NCI-H226 (cell line): ENCODE data around the gene SYK.

ENCODE experiments used
- DNase-seq: peaks from one replicate; pipeline ENCODE4 v3.0.0-alpha.2; 2015

Gene SYK

DNA sequence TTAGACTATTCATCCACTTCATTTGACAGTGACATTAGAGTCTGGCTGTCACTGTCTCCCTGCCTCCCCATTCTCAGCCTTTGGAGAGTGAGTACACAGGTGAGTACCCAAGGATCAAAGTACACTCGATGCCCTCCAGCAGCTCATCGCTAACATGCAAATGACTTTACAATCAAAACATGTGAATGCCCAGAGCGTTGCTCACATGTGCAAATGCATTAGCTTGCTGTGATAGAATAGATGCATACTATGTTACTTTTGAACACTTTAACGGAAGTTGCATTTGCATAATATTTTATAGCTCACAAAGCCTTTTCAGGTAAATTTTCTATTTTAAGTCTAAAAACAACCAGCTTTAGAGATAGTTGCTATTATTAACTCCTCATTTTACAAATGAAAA lies 107.6 kb downstream of the SYK start:
- no peak for DNase-seq

DNA sequence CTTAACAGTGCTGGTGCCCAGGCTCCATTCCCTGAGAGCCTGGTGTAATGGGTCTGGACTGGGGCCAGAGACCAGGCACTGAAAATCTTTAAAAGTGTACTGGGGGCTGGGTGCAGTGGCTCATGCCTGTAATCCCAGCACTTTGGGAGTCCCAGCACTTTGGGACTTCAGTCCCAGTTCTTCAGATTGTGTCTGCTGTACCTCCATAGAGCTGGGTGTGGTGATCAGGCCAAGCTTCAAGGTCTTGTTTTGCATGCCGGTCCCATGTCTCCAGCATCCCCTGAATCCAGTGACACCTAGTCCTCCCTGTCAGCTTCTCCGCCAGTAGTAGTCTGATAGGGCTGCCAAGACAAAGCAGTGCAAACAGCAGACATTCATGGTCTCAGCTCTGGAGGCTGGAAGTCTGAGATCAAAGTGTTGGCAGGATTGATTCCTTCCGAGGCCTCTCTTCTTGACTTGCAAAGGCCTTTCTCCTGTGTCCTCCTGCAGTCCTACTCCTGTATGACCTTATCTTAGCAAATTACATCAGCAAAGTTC lies 108.2 kb downstream of the SYK start:
- DNase-seq, result no peak

DNA sequence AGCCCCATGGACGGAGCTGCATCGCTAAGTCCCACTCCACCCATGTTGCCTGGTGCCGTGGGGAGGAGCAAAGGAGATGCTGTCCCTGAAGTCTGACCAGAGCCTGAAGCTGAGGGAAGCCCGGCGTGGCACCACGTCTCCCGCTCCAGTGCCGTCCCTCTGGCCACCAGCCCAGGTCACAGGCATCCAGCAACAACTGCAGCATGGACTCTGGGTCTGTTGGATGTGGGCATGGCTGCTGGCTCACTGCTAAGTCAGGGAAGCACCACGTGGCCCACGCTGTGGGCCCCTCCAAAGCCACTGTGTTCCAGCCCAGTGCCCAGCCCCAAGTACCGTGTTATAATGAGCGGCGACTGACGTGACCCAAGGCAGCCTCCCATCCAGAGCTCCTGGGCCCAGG lies 112.6 kb downstream of the SYK start:
- DNase-seq, result no peak

DNA sequence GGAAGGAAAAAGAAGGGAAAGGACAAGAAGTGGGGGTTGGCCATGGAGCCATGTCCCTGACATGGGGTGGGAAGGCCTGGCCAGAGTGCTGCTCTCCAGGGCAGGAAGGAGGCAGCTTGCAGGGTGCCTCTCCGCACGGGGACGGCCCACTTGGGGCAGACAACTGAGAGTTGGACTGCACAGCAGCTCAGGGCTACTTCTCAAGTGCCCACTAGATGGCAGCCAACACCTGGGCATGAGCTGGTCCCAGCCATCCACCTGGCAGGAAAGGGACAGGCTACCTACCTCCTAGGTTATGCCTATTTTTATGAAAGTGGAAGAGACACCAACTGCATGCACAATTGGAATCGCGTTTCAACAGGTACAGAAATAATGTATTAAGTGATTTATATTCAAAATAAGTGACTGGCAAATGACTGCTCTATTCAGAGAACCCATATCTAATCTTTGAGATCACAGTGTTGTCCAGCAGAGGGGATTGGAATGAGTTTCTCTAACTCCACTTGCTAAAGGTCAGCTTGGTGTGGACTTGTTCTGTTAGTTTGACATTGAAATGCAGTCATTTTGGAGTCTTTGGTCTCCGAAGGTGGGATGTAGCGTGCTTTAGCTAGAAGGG lies 113.4 kb downstream of the SYK start:
- peak; percentile 48 for DNase-seq

DNA sequence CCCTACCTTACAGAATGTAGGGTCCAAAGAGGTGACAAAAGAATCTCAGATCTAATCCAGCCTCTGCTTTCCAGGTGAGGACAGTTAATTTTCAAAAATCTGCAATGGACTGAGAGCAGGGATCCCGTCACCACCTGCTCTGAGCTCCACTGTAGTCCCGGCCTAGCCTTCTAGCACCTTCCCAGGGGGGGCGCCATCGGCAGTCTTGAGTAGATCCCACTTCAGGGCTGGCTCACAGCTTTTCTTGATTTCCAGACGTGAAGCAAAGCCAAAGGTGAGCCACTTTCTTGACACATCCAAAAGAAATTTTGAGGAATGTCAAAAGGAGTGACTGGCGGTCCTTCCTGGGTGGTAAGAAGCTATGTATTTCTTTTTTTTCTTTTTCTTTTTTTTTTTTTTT lies 114.1 kb downstream of the SYK start:
- DNase-seq, result no peak

DNA sequence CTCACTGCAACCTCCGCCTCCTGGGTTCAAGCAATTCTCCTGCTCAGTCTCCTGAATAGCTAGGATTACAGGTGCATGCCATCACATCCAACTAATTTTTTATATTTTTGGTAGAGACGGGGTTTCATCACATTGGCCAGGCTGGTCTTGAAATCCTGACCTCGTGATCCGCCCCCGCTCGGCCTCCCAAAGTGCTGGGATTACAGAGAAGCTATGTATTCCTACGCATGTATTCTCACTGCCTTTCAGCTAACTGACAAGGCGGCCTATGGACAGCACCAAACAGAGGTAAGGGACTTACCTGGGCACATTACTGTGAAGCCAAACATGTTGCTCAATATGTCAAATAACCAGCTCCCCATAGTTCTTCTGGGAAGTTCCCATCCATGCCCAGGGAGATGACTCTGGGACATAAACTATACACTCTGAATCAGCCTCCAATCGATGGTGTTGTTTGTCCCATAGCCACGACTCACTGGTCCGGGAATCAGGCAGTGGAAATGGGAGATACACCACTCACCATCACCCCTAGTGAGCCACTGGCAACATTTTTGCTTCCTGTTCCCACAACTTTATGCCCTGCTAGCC lies 114.6 kb downstream of the SYK start:
- DNase-seq, result peak; percentile 11

DNA sequence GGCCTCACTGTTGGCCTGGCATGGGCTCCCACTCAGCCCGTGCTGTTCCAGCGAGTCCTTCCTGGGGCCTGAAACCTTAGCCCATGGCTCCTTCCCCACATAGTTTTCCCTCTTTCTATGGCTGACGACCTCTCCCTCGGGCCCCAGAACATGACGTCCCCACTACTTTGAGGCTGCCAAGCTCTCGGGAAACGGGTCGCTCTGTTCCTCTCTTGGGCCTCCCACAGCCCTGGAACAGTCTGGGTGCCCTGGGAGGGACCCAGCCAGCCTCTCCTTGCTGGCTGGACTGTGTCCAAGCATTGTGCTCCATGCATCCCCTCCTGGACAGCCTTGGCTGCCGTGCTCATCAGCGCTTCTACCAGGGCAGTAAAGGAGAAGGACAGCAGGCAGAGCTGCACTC lies 118.3 kb downstream of the SYK start:
- no peak for DNase-seq

DNA sequence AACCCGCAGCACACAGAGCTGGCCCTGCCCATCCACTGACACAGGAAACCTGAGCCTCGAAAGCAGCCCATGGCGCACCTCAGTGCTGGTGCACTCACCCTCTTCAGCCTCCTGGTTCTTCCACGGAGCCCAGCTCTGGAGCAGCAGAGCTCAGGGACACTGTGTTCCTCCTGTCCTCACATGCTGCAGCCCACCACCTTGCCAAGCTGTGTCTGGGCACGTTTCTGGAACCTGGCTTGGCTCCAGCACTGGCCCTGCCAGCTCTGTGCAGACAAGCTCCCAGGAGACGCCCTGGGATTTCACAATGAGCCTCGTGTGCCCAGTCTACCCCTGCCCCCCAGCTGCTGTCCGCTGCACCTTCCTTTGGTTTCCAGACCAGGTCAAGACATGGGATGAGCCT lies 119.5 kb downstream of the SYK start:
- no peak for DNase-seq

DNA sequence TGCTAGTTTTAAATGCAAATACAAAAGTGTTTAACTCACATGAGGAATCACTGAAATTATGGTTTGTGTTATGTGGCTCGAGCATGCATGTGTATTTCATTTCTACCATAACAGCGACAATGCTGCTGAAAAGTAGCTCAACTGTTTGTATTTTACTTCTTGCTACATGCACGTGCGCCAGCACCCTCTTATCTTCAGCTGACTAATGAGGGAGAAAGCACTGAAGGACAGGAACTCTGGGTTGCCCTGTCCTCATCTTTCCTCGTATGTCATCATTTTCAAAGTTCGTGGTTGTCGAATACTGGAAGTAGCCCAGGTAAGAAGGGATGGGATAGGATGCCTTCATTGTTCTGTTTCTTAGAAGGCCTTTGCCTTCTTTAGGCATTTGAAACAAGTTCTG lies 120.3 kb downstream of the SYK start:
- no peak for DNase-seq

DNA sequence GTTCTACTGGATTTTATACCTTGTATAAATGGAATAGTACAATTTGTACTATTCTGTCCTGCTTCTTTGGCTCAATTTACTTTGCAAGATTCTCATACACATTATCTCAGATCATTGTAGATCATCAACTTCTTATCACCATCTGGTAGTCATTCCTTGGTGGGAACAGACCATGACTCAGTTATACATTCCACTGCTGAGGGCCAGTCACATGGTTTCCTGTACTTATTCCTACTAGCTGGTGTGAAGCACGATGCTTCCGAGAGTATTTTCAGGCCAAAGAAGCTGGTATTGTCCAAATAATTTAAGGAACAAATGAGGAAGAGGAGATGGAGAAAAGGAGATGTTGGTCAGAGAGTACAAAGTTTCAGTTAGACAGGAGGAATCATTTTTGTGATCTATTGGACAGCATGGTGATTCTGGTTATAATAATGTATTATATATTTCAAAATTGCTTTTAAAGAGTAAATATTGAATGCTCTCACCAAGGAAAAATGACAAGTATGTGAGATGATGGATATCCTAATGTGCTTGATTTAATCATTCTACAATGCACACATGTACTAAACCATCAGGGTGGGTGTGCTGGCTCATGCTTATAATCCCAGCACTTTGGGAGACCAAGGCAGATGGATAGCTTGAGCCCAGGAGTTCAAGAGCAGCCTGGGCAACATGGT lies 124.1 kb downstream of the SYK start:
- peak; percentile 83 for DNase-seq

DNA sequence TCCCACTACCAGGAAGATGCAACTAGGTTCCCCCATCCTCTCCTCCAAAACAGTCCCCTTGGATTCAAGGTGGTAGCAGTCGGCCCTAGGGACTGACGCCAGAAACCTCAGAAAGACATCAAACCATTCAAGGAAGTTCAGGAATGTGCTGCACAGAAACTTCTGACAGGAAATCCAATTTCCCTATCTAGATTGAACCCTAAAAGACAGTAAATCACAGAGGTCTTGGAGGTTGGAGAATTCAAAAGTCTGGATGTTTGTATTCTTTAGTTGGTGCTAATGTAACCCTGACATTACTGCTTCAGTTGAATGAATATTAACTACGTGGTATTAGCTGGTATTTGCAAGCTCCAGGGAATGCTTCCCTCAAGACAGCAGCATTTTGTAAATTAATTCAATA lies 125.3 kb downstream of the SYK start:
- DNase-seq, result no peak

DNA sequence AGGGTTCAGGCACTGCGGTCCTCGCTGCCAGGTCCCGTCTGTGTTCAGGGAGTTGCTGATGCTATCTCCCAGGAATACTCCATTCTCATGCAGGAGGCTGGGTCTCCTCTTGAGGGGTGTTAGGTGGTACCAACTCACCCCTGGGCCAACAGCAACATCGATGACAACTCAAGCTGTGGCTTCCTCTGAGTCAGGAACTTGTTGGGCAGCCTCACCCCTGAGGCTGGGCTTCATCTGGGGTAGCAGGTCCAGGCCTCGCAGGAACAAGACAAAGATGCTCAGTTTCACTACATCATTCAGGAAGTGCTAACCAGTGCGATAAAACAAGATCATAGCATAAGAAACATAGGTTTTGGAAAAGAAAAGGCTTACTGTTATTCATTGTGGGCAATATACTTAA lies 125.9 kb downstream of the SYK start:
- no peak for DNase-seq

DNA sequence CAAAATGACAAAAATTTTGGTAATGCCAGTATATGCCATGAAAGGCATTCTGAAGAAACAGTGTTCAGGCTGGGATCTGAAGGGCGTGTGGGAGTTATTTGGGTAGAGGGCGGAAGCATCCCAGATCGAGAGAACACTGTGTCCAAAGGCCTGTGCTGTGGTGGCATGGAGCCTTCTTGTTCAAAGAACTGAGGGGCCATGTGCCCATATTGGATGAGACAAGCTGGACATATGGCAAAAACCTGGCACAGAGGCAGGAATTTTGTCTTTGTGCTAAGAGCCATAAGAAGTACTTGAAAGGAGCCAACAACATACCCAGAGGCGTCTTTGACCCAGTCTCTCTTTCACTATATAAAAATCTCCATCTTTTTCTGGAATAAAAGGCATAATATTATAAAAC lies 128.0 kb downstream of the SYK start:
- no peak for DNase-seq

DNA sequence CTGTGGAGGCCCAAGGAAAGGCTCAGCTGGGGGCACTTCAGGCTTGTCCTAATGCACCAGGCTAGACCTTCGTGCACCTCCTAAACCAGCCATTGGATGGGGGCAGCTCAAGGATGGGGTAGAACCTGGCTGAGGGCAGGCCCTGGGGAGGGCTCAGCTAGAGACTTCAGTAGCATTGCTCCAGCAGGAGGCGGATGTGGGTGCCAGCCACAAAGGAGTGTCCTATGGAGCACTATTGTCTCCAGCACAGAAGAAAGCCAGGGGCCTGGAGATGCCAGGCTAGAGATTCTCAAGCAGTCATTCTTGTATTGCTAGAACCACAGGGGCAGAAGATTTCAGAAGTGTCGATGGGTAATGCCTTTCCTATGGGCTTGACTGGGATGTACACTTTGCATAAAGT lies 131.8 kb downstream of the SYK start:
- DNase-seq, result no peak

DNA sequence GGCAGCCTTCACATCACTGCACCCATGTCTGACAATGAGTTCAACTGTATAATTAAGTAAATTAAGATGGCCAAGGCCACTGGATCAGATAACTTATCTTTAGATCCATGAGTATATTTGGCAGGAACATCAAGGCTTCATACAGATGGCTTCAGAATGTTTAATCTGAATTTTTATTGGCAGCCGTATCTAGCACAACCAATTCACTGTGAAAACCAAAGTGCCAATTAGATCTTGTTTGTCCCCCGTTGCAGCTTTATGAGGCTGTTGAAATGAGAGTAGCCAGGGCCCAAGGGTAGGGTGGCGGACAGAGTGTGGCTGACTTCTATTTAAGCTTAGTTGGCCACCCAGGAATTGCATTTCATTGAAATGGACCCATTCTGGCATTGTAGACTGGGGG lies 137.7 kb downstream of the SYK start:
- no peak for DNase-seq

DNA sequence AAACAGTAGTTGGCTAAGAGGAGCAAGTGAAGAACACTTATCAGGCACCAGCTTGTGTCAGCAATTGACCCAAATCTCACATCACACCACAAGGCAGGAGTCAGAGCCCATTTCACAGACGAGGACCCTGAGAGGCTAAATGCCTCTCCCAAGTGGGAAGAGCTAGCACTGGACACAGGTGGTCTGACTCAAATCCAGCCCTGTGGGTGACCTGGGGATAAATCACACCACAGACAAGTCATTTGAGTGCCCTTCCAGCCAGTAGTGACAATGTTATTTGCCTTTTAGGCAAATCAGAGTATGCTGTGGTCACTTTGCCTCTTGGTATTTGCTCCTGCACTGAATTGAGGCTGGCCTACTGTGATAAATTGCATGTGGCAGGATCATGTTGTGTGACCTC lies 138.7 kb downstream of the SYK start:
- no peak for DNase-seq

DNA sequence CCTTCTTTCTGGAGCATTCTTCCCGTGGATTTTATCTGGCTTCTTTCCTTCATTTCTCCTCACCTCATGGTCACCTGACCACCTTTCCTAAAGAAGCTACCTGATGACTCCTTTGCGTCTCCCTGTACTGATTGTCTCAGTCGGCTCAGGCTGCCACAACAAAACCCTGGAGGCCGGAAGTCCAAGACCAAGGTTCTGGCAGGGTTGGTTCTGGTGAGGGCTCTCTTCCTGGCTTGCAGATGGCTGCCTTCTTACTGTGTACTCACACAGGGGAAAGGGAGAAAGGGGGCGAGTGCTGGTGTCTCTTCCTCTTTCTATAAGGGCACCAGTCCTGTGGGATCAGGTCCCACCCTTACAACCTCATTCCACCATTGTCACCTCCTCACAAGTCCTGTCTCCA lies 140.0 kb downstream of the SYK start:
- no peak for DNase-seq

DNA sequence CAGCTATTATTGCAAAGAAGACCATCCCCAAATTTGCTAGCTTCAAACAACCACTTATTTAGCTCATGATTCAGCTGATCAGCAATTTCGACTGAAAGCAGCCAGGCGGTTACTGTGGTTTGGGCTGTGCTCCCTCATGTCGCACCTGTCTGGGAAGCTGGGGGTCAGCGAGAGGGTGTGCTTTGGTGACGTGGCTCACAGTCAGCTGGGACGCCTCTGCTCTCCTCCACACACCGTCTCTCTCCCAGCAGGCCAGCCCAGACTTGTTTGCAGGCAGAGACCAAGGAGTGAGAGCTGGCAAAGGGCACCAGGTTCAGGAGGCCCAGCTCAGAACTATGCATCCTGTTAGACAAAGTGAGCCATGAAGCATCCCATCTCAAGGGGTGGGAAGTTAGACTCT lies 140.9 kb downstream of the SYK start:
- no peak for DNase-seq

DNA sequence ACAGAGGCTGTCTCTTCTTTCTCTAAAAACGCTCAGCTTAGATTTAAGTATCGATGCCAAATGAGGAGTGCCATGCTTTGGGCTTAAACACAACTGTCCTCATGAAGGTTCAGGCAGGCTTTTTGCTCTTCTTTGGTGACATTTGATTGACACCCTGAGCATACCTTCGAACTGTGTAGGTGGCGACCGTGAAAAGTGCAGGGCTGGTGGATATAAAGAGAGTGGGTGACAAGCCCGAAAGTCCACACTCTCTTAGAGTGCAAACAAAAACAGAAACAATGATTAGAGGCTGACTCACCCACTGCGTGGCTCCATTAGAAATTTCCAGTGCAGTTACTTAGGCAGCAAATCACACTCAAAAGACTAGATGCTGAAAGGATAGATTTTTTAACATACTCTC lies 141.7 kb downstream of the SYK start:
- no peak for DNase-seq

DNA sequence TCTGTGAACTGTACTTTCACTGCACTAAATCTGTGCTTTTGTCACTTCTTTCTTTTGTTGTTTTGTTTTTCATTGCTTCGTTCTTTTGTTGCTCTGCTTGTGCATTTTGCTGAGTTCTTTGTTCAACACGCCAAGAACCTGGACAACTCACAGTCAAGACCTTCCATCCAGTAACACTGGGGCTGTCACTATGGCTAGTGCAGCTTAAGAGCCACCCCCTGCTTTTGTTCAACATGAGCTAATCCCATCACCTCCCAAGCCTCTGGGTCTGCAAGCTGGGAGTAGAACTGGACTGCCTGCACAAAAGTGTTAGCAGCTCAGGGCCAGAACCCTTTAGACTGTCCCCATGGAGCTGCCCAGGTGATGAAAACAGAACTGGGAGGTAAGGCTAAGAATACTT lies 143.7 kb downstream of the SYK start:
- no peak for DNase-seq

DNA sequence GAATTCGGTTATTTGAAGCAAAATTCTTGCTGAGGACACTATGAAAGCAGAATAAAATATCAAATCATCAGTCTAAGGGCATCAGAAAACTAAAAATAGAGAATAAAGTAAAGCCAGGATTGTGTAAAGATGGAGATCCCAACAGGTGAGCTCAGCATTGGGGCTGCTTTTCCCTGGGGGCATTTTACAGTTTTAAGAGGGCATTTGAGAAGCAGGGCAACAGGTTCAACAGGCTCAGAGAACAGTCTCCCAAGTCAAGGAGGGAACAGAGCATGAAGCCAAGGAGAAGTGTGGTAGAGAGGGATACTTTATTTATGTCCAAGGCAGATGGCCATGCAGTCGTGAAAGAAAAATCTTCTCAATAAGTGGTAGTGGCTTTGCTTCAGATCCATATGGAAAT lies 145.4 kb downstream of the SYK start:
- no peak for DNase-seq
